GM13976 (cell line): ENCODE measurements around the gene PASK.

Experiments used
- DNase-seq: peaks from one replicate; pipeline ENCODE4 v3.0.0; 2012; ENCODE audit warnings: low spot score
- in situ Hi-C: fragments of 300-500 bp; cut with MboI; formaldehyde crosslinking; loops from one replicate; pipeline ENCODE4 v1.12.0; 2022; ENCODE audit warnings: low sequenced_read_pairs, mixed read lengths, inconsistent platforms; ENCODE audit not compliant: unreplicated experiment
- TF ChIP-seq, protein P1 (sequence below): IDR thresholded peaks from 2 replicates; pipeline ENCODE4 v1.5.1; 2012; ENCODE audit warnings: borderline replicate concordance, mild to moderate bottlenecking; ENCODE audit not compliant: insufficient read depth; ENCODE audit errors: extremely low read depth, missing control alignments, control extremely low read depth

PASK gene

DNA sequence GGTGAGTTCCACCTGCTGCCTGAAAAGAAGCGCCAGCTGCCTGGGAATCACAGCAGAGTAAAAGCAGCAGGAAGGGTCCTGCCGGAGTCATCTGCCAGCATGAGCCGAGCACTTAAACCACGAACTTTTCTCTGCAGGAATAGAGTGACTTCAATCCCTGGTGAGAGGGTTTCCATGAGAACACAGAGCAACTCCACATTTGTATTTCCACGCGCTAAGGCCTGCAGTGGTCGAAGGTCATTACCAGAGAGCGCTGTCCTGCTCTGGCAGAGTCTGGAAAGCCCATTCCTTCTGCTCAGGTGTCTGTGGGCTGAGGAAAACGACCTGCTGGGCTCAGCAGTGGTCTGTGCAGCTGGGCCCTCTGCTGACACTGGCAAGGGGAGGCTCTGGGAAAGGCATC, 6.7 kb downstream of the PASK start:
- TF ChIP-seq, protein P1, sequence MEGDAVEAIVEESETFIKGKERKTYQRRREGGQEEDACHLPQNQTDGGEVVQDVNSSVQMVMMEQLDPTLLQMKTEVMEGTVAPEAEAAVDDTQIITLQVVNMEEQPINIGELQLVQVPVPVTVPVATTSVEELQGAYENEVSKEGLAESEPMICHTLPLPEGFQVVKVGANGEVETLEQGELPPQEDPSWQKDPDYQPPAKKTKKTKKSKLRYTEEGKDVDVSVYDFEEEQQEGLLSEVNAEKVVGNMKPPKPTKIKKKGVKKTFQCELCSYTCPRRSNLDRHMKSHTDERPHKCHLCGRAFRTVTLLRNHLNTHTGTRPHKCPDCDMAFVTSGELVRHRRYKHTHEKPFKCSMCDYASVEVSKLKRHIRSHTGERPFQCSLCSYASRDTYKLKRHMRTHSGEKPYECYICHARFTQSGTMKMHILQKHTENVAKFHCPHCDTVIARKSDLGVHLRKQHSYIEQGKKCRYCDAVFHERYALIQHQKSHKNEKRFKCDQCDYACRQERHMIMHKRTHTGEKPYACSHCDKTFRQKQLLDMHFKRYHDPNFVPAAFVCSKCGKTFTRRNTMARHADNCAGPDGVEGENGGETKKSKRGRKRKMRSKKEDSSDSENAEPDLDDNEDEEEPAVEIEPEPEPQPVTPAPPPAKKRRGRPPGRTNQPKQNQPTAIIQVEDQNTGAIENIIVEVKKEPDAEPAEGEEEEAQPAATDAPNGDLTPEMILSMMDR, result no peak
- DNase-seq, result no peak
- in situ Hi-C loops, result no loop called here

DNA sequence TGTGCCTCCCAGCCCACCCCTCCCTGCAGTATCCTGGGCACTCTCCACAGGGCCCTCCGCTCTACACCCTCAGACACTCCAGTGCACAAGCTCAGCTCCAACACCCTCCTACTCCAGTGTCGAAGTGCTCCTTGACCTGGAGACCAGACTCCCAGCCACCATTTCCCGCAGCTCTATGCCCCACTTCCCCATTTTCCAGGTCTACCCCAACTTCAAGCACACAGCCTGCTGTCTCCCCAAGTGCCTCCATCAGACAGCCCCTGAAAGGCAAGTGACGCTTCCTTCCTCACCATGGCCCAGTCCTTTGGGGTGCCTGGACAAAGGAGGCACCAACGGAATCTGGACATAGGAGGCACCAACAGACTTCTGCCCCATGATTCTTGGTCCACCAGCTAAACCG, 7.2 kb downstream of the PASK start:
- TF ChIP-seq, protein P1, result no peak
- DNase-seq, result no peak
- in situ Hi-C loops, result no loop called here

DNA sequence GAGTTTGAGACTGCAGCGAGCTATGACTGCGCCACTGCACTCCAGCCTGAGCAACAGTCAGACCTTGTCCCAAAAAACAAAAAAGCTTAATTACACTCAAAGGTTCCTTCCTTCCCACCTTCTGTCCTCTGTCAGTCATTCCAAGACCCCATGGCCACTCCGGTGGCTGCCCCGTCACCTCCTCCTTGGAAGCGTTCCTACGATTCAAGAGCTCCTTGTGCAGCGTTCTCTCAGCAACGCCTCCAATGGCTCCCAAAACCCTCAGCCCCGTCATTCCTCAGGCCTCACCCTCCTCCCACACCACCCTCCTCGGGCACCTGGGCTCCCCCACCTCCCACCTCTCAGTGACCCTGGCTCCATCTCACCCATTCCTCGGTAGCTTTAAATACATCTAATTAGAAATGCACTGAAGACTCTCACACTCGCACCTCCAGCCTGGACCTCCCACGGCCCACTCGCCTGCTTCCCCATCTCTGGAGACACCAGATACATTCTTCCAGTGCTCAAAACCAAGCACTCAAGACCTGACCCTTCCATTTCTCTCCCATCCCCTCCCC, 8.0 kb downstream of the PASK start:
- TF ChIP-seq, protein P1, result no peak
- in situ Hi-C loops, result no loop called here

DNA sequence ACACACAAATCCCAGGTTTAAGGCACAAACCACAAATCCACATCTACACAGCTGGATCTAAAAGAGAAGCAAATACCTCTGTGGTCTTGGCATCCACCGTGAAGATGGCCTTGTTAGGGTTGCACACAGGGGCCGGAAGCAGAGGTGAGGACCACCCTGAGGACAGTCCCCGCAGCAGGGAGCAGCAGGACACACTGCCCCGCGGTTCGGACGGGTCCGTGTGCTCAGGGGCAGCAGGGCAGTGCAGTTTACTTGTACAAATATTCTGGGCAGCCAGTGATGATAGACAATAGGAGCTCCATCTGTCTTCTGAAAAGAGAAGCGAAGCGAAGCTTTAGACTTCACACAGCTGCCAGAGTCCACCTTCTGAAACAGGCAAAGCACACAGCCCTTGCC, 8.8 kb downstream of the PASK start:
- TF ChIP-seq, protein P1, result no peak
- in situ Hi-C loops, result no loop called here
- DNase-seq, result no peak

More for the DNA sequence above, 8.0 kb downstream of the PASK start:
- DNase-seq, result no peak

DNA sequence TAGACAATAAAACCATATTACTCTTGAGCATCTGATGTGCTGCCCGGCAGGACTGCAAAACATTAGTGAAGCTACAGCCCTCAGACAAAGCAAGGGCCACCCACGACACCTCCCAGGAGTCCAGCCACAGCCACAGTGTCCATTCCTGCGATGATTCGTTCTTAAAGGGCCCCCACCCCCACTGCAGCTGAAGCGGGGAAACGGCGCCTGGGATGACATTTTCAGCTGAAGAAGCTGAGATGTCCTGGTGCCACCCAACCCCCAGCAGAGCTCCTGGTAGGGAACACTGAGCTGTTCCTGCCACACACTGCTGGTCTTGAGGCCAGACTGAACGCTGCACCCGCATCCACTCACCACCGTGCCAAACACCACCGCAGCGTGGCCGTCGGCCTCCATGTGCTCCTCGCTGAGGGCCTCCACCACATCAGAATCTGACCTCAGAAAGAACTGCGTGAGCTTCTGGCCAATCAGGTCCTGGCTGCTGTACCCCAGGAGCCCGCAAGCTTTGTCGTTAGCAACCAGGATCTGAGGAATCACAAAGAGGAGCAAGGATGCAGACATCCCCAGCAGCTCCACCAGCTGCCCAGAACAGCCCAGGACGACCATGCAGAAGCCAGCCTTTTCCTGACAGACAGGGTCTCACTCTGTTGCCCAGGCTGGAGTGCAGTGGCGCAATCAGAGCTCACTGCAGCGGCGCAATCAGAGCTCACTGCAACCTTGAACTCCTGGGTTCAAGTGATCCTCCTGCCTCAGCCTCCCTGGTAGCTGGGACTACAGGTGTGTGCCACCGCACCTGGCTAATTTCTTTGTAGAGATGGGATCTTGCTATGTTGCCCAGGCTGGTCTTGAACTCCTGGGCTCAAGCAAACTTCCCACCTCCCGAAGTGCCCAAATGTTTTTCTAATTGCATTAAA, 9.5 kb downstream of the PASK start:
- no peak for DNase-seq
- in situ Hi-C loops, result no loop called here
- TF ChIP-seq, protein P1, result no peak

DNA sequence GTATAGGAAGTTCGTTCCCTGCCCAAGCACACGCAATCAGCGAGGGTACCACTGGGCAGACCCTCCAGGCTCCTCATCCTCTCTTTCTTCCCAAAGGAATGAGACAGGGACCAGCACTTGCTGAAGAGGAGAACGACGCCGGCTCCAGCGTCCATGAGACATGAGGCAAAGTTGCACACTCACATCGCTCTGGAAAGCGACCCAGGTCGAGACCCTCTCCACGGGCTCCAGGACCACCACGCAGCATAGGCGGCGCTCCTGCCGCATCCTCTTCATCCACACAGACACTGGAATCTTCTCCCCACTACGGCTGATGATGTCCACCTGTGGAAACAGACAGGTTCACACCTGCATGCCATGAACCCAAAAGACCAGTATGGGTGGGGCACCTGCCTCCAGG, 10.8 kb downstream of the PASK start:
- TF ChIP-seq, protein P1, result no peak
- in situ Hi-C loops, result no loop called here
- no peak for DNase-seq
